HL-60 (cell line): ENCODE measurements around the gene CENPC.

Experiments used
- POLR2AphosphoS5 ChIP-seq: IDR thresholded peaks from 2 replicates; pipeline ENCODE4 v1.6.1; 2012; ENCODE audit warnings: low read depth
- SPI1 ChIP-seq: IDR thresholded peaks from 2 replicates; pipeline ENCODE4 v1.6.1; 2012; ENCODE audit warnings: low read depth, mild to moderate bottlenecking, borderline replicate concordance
- TF ChIP-seq, protein P1 (sequence below): IDR thresholded peaks from one replicate; pipeline ENCODE4 v1.5.1; 2011; ENCODE audit warnings: low read length, control low read depth, inconsistent platforms; ENCODE audit not compliant: insufficient read depth
- TF ChIP-seq, protein P2 (sequence below): IDR thresholded peaks from 2 replicates; pipeline ENCODE4 v1.6.1; 2012; ENCODE audit warnings: low read depth; ENCODE audit not compliant: insufficient replicate concordance

DNA sequence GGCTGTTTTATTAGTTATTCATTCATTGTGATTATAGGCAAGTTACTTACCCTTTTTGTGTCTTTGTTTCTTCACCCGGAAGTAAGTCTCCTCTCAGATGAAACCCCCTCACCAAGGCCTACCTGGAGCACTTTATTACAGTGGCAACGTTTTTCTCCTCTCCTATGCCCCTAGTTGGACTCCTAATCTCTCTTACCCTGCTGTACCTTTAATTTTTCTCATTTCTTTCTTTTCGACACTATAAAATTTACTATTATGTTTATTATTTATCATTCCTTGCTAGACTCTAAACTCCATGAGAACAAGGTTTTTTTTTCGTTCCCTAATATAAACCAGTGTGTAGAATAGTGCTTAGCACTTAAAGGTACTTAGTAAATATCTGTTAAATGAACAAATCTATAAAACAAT lies 30.8 kb upstream of the CENPC start:
- TF ChIP-seq, protein P1, sequence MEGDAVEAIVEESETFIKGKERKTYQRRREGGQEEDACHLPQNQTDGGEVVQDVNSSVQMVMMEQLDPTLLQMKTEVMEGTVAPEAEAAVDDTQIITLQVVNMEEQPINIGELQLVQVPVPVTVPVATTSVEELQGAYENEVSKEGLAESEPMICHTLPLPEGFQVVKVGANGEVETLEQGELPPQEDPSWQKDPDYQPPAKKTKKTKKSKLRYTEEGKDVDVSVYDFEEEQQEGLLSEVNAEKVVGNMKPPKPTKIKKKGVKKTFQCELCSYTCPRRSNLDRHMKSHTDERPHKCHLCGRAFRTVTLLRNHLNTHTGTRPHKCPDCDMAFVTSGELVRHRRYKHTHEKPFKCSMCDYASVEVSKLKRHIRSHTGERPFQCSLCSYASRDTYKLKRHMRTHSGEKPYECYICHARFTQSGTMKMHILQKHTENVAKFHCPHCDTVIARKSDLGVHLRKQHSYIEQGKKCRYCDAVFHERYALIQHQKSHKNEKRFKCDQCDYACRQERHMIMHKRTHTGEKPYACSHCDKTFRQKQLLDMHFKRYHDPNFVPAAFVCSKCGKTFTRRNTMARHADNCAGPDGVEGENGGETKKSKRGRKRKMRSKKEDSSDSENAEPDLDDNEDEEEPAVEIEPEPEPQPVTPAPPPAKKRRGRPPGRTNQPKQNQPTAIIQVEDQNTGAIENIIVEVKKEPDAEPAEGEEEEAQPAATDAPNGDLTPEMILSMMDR: no peak
- TF ChIP-seq SPI1 (no peak), POLR2AphosphoS5 (no peak)
- TF ChIP-seq, protein P2, sequence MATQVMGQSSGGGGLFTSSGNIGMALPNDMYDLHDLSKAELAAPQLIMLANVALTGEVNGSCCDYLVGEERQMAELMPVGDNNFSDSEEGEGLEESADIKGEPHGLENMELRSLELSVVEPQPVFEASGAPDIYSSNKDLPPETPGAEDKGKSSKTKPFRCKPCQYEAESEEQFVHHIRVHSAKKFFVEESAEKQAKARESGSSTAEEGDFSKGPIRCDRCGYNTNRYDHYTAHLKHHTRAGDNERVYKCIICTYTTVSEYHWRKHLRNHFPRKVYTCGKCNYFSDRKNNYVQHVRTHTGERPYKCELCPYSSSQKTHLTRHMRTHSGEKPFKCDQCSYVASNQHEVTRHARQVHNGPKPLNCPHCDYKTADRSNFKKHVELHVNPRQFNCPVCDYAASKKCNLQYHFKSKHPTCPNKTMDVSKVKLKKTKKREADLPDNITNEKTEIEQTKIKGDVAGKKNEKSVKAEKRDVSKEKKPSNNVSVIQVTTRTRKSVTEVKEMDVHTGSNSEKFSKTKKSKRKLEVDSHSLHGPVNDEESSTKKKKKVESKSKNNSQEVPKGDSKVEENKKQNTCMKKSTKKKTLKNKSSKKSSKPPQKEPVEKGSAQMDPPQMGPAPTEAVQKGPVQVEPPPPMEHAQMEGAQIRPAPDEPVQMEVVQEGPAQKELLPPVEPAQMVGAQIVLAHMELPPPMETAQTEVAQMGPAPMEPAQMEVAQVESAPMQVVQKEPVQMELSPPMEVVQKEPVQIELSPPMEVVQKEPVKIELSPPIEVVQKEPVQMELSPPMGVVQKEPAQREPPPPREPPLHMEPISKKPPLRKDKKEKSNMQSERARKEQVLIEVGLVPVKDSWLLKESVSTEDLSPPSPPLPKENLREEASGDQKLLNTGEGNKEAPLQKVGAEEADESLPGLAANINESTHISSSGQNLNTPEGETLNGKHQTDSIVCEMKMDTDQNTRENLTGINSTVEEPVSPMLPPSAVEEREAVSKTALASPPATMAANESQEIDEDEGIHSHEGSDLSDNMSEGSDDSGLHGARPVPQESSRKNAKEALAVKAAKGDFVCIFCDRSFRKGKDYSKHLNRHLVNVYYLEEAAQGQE: no peak
